RWPE1 (cell line): Measurements from ENCODE around the gene MARCHF9.

Source experiments
- CTCF ChIA-PET: fragments of 350-600 bp; sonication (Branson Sonifier 250); formaldehyde crosslinking; extraction: SDS; loops from one replicate; lab custom pipeline; 2021; lab: Yijun Ruan, JAX
- POLR2A ChIA-PET: fragments of 400-600 bp; formaldehyde crosslinking; extraction: SDS; loops from one replicate; lab custom pipeline; 2020; ENCODE audit warnings: antibody characterized with exemption; ENCODE audit not compliant: low non-redundant PET; lab: Yijun Ruan, JAX
- DNase-seq: peaks from one replicate; pipeline ENCODE4 v3.0.0; 2012; ENCODE audit warnings: low spot score
- H3K27ac ChIP-seq: fragments of 450-650 bp; 2 replicates; pipeline ENCODE4 v1.5.1; 2017
- CTCF ChIP-seq: fragments of 450-650 bp; conservative IDR thresholded peaks from 2 replicates; pipeline ENCODE4 v1.5.1; 2017; ENCODE audit warnings: low read depth, mild to moderate bottlenecking

Gene MARCHF9

GRCh38 chr12:57781801-57782200 is 26.9 kb downstream of the MARCHF9 start:
- no peak for DNase-seq
- H3K27ac ChIP-seq, result no peak overlapping the region
- ChIA-PET CTCF (interaction anchor here (0.8 to 1.4 kb wide), 4 partner anchors 10 to 26 kb away, joined by 3 to 6 read pairs (median 4); partner anchors contain the start of genes EEF1AKMT3 and METTL1), POLR2A (no interaction called here)
- TF ChIP-seq CTCF, result no peak

GRCh38 chr12:57782243-57782607 is 27.3 kb downstream of the MARCHF9 start:
- peak overlapping the region; percentile 60; the same call in 1 of the 2 replicates for H3K27ac ChIP-seq
- CTCF ChIA-PET, result interaction anchor here (0.7 to 1.1 kb wide), 2 partner anchors 26 to 1692 kb away, joined by 4 to 6 read pairs; no protein-coding TSS in a partner anchor
- POLR2A ChIA-PET, result interaction anchor here (0.6 kb wide), 1 partner anchor 63 kb away, joined by 4 read pairs; no protein-coding TSS in a partner anchor
- TF ChIP-seq CTCF, result no peak
- DNase-seq, result no peak

GRCh38 chr12:57782608-57783465 is 27.9 kb downstream of the MARCHF9 start, which contains the start of gene TSFM:
TSS of gene TSFM (plus strand) at chr12:57782787. CDS start at chr12:57782802, 15 bp downstream.
- DNase-seq, result peak; percentile 69
- peak within 1 kb of the TSS; percentile 60 for H3K27ac ChIP-seq
- CTCF ChIA-PET, result interaction anchor here (0.6 to 1.2 kb wide), 11 partner anchors 10 to 1692 kb away, joined by 3 to 9 read pairs (median 4); partner anchors contain the start of genes AVIL, CTDSP2 and CYP27B1
- TF ChIP-seq CTCF, result peak; percentile 89
- POLR2A ChIA-PET, result interaction anchor here (0.6 kb wide), 1 partner anchor 63 kb away, joined by 4 read pairs; no protein-coding TSS in a partner anchor

GRCh38 chr12:57783466-57783801 is 28.5 kb downstream of the MARCHF9 start:
- no peak for TF ChIP-seq CTCF
- H3K27ac ChIP-seq, result no peak overlapping the region; the same call in 1 of the 2 replicates
- DNase-seq, result no peak
- POLR2A ChIA-PET, result no interaction called here
- CTCF ChIA-PET, result interaction anchor here (1.1 to 1.2 kb wide), 3 partner anchors 10 to 35 kb away, joined by 3 to 9 read pairs (median 3); partner anchors contain the start of genes AVIL and CYP27B1

GRCh38 chr12:57783861-57784260 is 29.0 kb downstream of the MARCHF9 start:
- no peak for TF ChIP-seq CTCF
- POLR2A ChIA-PET, result no interaction called here

GRCh38 chr12:57793920-57794319 is 39.0 kb downstream of the MARCHF9 start:
- ChIA-PET POLR2A (interaction anchor here (0.8 kb wide), 1 partner anchor 52 kb away, joined by 3 read pairs; no protein-coding TSS in a partner anchor), CTCF (interaction anchor here (0.7 to 1.4 kb wide), 3 partner anchors 10 to 331 kb away, joined by 3 to 4 read pairs (median 4); partner anchors contain the start of gene TSFM)
- H3K27ac ChIP-seq, result no peak overlapping the region
- no peak for TF ChIP-seq CTCF
- peak; percentile 73 for DNase-seq

More at GRCh38 chr12:57783861-57784260, 29.0 kb downstream of the MARCHF9 start:
- H3K27ac ChIP-seq, result no peak overlapping the region
- DNase-seq, result no peak
- CTCF ChIA-PET, result interaction anchor here (1.2 kb wide), 2 partner anchors 11 to 35 kb away, joined by 3 read pairs; partner anchors contain the start of gene AVIL
